H1 (cell line): ENCODE measurements around the gene DHX9. TPM values are rescaled to one million over a fixed set of nuclear protein-coding genes. Genes with fewer than 3 reads are reported as not detected.

ENCODE experiments used
- CTCF ChIA-PET: fragments of 300-600 bp; sonication (Branson Sonifier 250); formaldehyde crosslinking; loops from one replicate; lab custom pipeline; 2021; ENCODE audit not compliant: partially characterized antibody; lab: Charles Lee
- POLR2A ChIA-PET: fragments of 300-600 bp; sonication (Branson Sonifier 250); formaldehyde crosslinking; loops from one replicate; lab custom pipeline; 2021; ENCODE audit warnings: inconsistent platforms; ENCODE audit not compliant: partially characterized antibody; lab: Charles Lee
- DNase-seq, 2 experiments: peaks; one replicate each; pipeline versions ENCODE4 v3.0.0 to v3.0.0-alpha.2; 2010 to 2022; ENCODE audit warnings: low spot score in 2 of 2, low read depth in 1 of 2, mixed read lengths in 1 of 2
- FAIRE-seq: peaks from 2 replicates; lab custom pipeline; 2011; peaks lifted over from hg19 to GRCh38; lab: Jason Lieb, UNC
- H2AFZ ChIP-seq: 2 replicates; pipeline ENCODE4 v1.8.1; 2012; ENCODE audit warnings: low read length, inconsistent platforms
- H2AK5ac ChIP-seq: 2 replicates; pipeline ENCODE4 v1.6.1; 2013; ENCODE audit warnings: low read depth, low read length
- H2BK120ac ChIP-seq: replicated peaks from 2 replicates; pipeline ENCODE3; 2013; ENCODE audit warnings: low read depth, low read length, inconsistent platforms
- H2BK12ac ChIP-seq: 2 replicates; pipeline ENCODE4 v1.6.1; 2013; ENCODE audit warnings: low read depth, low read length
- H2BK15ac ChIP-seq: 2 replicates; pipeline ENCODE4 v1.6.1; 2013; ENCODE audit warnings: low read length
- H2BK20ac ChIP-seq: 2 replicates; pipeline ENCODE4 v1.6.1; 2013; ENCODE audit warnings: low read length
- H2BK5ac ChIP-seq: 2 replicates; pipeline ENCODE4 v1.6.1; 2013; ENCODE audit warnings: low read depth, low read length
- H3K14ac ChIP-seq: 2 replicates; pipeline ENCODE4 v1.6.1; 2013; ENCODE audit warnings: inconsistent platforms; ENCODE audit not compliant: insufficient read length
- H3K18ac ChIP-seq: 2 replicates; pipeline ENCODE4 v1.6.1; 2013; ENCODE audit warnings: low read length; ENCODE audit errors: extremely low read depth
- H3K23ac ChIP-seq: 2 replicates; pipeline ENCODE4 v1.6.1; 2013; ENCODE audit warnings: inconsistent platforms; ENCODE audit not compliant: insufficient read length
- H3K23me2 ChIP-seq: 2 replicates; pipeline ENCODE4 v1.6.1; 2013; ENCODE audit warnings: low read depth, low read length
- H3K27ac ChIP-seq: 2 replicates; pipeline ENCODE4 v1.6.1; 2011; ENCODE audit warnings: low read depth, low read length, inconsistent platforms
- H3K27me3 ChIP-seq, 4 experiments: replicated peaks in 1 of 4; 1 replicate in 1 of 4; 2 replicates in 3 of 4; pipeline versions ENCODE4 v1.6.1 to v1.8.1; 2011 to 2013; ENCODE audit warnings: low read length in 3 of 4, mild to moderate bottlenecking in 3 of 4, inconsistent platforms in 2 of 4, mixed read lengths in 2 of 4, moderate library complexity in 1 of 4; ENCODE audit not compliant: control insufficient read depth in 3 of 4, insufficient read depth in 3 of 4; ENCODE audit errors: extremely low read depth in 1 of 4
- H3K36me3 ChIP-seq, 4 experiments: 2 replicates each; pipeline versions ENCODE4 v1.6.1 to v1.8.1; 2011 to 2013; ENCODE audit warnings: mild to moderate bottlenecking in 4 of 4, low read length in 3 of 4, moderate library complexity in 2 of 4, control low read depth in 1 of 4, inconsistent platforms in 1 of 4; ENCODE audit not compliant: insufficient read depth in 4 of 4, control insufficient read depth in 2 of 4
- H3K4ac ChIP-seq: replicated peaks from 2 replicates; pipeline ENCODE3; 2013; ENCODE audit warnings: low read length, low read depth, mixed read lengths, inconsistent platforms; ENCODE audit not compliant: insufficient read length
- H3K4me1 ChIP-seq, 4 experiments: replicated peaks in 1 of 4; 1 replicate in 1 of 4; 2 replicates in 3 of 4; pipeline versions ENCODE4 v1.6.1 to v1.8.1; 2011 to 2013; ENCODE audit warnings: low read length in 3 of 4, inconsistent platforms in 2 of 4, mixed read lengths in 1 of 4; ENCODE audit not compliant: insufficient read depth in 4 of 4, control insufficient read depth in 3 of 4
- H3K4me2 ChIP-seq, 2 experiments: 2 replicates each; pipeline versions ENCODE4 v1.6.1 to v1.8.1; 2011 to 2013; ENCODE audit warnings: low read depth in 2 of 2, low read length in 2 of 2, control low read depth in 1 of 2, inconsistent platforms in 1 of 2, mild to moderate bottlenecking in 1 of 2; ENCODE audit not compliant: insufficient read depth in 1 of 2
- H3K4me3 ChIP-seq, 4 experiments: fragments of 200-600, 300-600 bp in 1 of 4; sonication (generic), shearing (Covaris generic), sonication (Bioruptor Twin) in 1 of 4; 2 replicates each; pipeline versions ENCODE4 v1.5.1 to v1.8.1; 2011 to 2016; ENCODE audit warnings: low read length in 4 of 4, low read depth in 3 of 4, control low read depth in 2 of 4, inconsistent platforms in 2 of 4, mild to moderate bottlenecking in 2 of 4, mixed read lengths in 1 of 4, moderate library complexity in 1 of 4; ENCODE audit not compliant: insufficient read depth in 2 of 4; ENCODE audit errors: extremely low read depth in 1 of 4
- H3K56ac ChIP-seq: replicated peaks from 2 replicates; pipeline ENCODE3; 2013; ENCODE audit warnings: low read depth, mild to moderate bottlenecking, mixed read lengths, low read length, inconsistent platforms; ENCODE audit not compliant: insufficient read length
- H3K79me1 ChIP-seq: 2 replicates; pipeline ENCODE4 v1.6.1; 2013; ENCODE audit warnings: low read depth, low read length, control low read depth
- H3K79me2 ChIP-seq, 2 experiments: 2 replicates each; pipeline versions ENCODE4 v1.6.1 to v1.8.1; 2012 to 2013; ENCODE audit warnings: low read length in 2 of 2, mild to moderate bottlenecking in 2 of 2, inconsistent platforms in 1 of 2; ENCODE audit not compliant: insufficient read depth in 2 of 2, control insufficient read depth in 1 of 2
- H3K9ac ChIP-seq, 4 experiments: replicated peaks in 1 of 4; 1 replicate in 1 of 4; 2 replicates in 3 of 4; pipeline versions ENCODE4 v1.6.1 to v1.8.1; 2011 to 2013; ENCODE audit warnings: low read depth in 3 of 4, low read length in 3 of 4, control low read depth in 2 of 4, mild to moderate bottlenecking in 2 of 4, moderate library complexity in 2 of 4, inconsistent platforms in 1 of 4; ENCODE audit errors: extremely low read depth in 1 of 4
- H3K9me3 ChIP-seq, 2 experiments: 2 replicates each; pipeline versions ENCODE4 v1.6.1 to v1.8.1; 2012 to 2013; ENCODE audit warnings: mild to moderate bottlenecking in 2 of 2, moderate library complexity in 2 of 2, control low read depth in 1 of 2, inconsistent platforms in 1 of 2, low read depth in 1 of 2, low read length in 1 of 2, mixed read lengths in 1 of 2; ENCODE audit not compliant: insufficient read depth in 2 of 2
- H4K20me1 ChIP-seq, 2 experiments: replicated peaks in 1 of 2; 2 replicates each; pipeline versions ENCODE3 to v1.8.1; 2011 to 2013; ENCODE audit warnings: inconsistent platforms in 2 of 2, low read length in 2 of 2, mild to moderate bottlenecking in 1 of 2; ENCODE audit not compliant: insufficient read depth in 2 of 2, control insufficient read depth in 1 of 2
- H4K5ac ChIP-seq: 2 replicates; pipeline ENCODE4 v1.6.1; 2013; ENCODE audit warnings: low read length, low read depth, mixed read lengths, inconsistent platforms; ENCODE audit not compliant: insufficient read length
- H4K8ac ChIP-seq: 2 replicates; pipeline ENCODE4 v1.8.0; 2013; ENCODE audit warnings: mild to moderate bottlenecking, moderate library complexity, low read length, inconsistent platforms; ENCODE audit not compliant: insufficient read depth; ENCODE audit errors: extremely low read depth
- H4K91ac ChIP-seq: replicated peaks from 2 replicates; pipeline ENCODE3; 2013; ENCODE audit warnings: low read length, mixed read lengths, inconsistent platforms; ENCODE audit not compliant: insufficient read length
- ASH2L ChIP-seq: fragments of 200-600, 300-600 bp; sonication (generic); IDR thresholded peaks from one replicate; pipeline ENCODE4 v1.7.1; 2017; ENCODE audit warnings: low read length
- CTBP2 ChIP-seq: IDR thresholded peaks from 2 replicates; pipeline ENCODE4 v1.7.0; 2011; ENCODE audit warnings: borderline replicate concordance, mild to moderate bottlenecking, moderate library complexity, mixed read lengths, low read length; ENCODE audit not compliant: insufficient read depth, insufficient read length
- EP300 ChIP-seq, 2 experiments: IDR thresholded peaks; 1 replicate in 1 of 2; 2 replicates in 1 of 2; pipeline ENCODE4 v1.6.1; 2011 to 2012; ENCODE audit warnings: low read depth in 2 of 2, low read length in 2 of 2, mild to moderate bottlenecking in 2 of 2, borderline replicate concordance in 1 of 2, inconsistent platforms in 1 of 2, moderate library complexity in 1 of 2
- HDAC2 ChIP-seq, 2 experiments: fragments of 300-600 bp in 1 of 2; sonication (generic) in 1 of 2; IDR thresholded peaks; 2 replicates each; pipeline ENCODE4 v1.6.1; 2011 to 2012; ENCODE audit warnings: low read depth in 2 of 2, low read length in 2 of 2, mild to moderate bottlenecking in 2 of 2, moderate library complexity in 2 of 2, borderline replicate concordance in 1 of 2, inconsistent platforms in 1 of 2
- KDM4A ChIP-seq: IDR thresholded peaks from one replicate; pipeline ENCODE4 v1.7.1; 2012; ENCODE audit warnings: low read depth, mild to moderate bottlenecking, moderate library complexity, low read length, inconsistent platforms; ENCODE audit not compliant: severe bottlenecking
- RAD21 ChIP-seq, 2 experiments: IDR thresholded peaks in 1 of 2; conservative IDR thresholded peaks in 1 of 2; 2 replicates each; pipeline ENCODE4 v1.6.1; 2011; ENCODE audit warnings: low read depth in 2 of 2, low read length in 2 of 2, improper control_type of control experiment in 1 of 2, inconsistent platforms in 1 of 2, mild to moderate bottlenecking in 1 of 2, moderate library complexity in 1 of 2
- RFX5 ChIP-seq: IDR thresholded peaks from 2 replicates; pipeline ENCODE4 v1.6.1; 2011; ENCODE audit warnings: low read depth, low read length, improper control_type of control experiment, borderline replicate concordance
- SAP30 ChIP-seq: fragments of 300-600 bp; sonication (generic); IDR thresholded peaks from 2 replicates; pipeline ENCODE4 v1.7.1; 2012; ENCODE audit warnings: low read length, moderate library complexity, mild to moderate bottlenecking, inconsistent platforms; ENCODE audit not compliant: insufficient read depth, insufficient replicate concordance
- SP2 ChIP-seq: IDR thresholded peaks from 2 replicates; pipeline ENCODE4 v1.6.1; 2012; ENCODE audit warnings: mild to moderate bottlenecking, low read length, inconsistent platforms
- WGBS, 2 experiments: shearing (Covaris generic) in 1 of 2; methylation state at CpG; one replicate each; pipeline versions ENCODE4 v1.1.6 to v1.1.7; 2013 to 2015; ENCODE audit warnings: low lambda C conversion rate in 2 of 2, mixed read lengths in 2 of 2, inconsistent platforms in 1 of 2, low coverage in 1 of 2, missing lambda C conversion rate in 1 of 2; ENCODE audit not compliant: insufficient replicate concordance in 2 of 2, insufficient coverage in 1 of 2, insufficient read length in 1 of 2; ENCODE audit errors: extremely low coverage in 1 of 2, missing lambda C conversion rate in 1 of 2; 5-methylcytosine and 5-hydroxymethylcytosine counted together
- polyA plus RNA-seq, 7 experiments: library from polyadenylated mRNA; depleted of rRNA in 3 of 7; stranded (reverse) in 5 of 7; unstranded in 2 of 7; fragments of >200 nt in 5 of 7; fragments of 200-250 nt in 2 of 7; gene quantifications; 1 replicate in 5 of 7; 2 replicates in 1 of 7; 4 replicates in 1 of 7; pipeline versions ENCODE4 v1.2.1 to v1.2.3, GENCODE V29; 2011 to 2013; ENCODE audit warnings: missing spikeins in 2 of 7, mixed read lengths in 2 of 7
- total RNA-seq: library from RNA; stranded (reverse); fragmentation: NEBNext Ultra II Directional; extraction: Animal tissue kit (Norgen Biotek cat#: 25700); gene quantifications from 2 replicates; pipeline ENCODE4 v1.2.1, GENCODE V29; 2021
- TF ChIP-seq, protein P1 (sequence below), 3 experiments: IDR thresholded peaks; 1 replicate in 2 of 3; 2 replicates in 1 of 3; pipeline versions ENCODE4 v1.5.1 to v1.6.1; 2011; ENCODE audit warnings: low read length in 3 of 3, mild to moderate bottlenecking in 3 of 3, inconsistent platforms in 2 of 3, low read depth in 1 of 3, moderate library complexity in 1 of 3; ENCODE audit not compliant: insufficient read depth in 1 of 3; ENCODE audit errors: control extremely low read depth in 1 of 3

The DHX9 gene
- total and polyA plus RNA-seq, 2 of the 8 experiments (the other 6 are each of a cell fraction or from before 2014, with no cell fraction given), result 153 to 333 TPM

DNA sequence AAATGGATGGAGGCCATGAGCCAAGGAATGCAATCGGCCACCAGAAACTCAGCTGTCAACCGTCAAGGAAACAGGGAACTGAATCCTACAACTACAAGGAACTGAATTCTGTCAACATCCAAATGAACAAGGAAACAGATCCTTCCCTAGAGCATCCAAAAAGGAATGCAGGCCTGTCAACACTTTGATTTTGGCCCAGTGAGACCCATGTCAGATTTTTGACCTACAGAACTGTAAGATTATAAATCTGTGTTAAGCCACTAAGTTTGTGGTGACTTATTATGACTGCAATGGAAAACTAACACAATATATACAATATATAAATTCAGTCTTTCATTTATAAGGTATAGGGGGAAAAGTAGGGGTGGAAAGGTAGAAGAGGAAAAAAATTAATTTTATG, 58.5 kb downstream of the DHX9 start:
- Histone ChIP-seq H3K36me3 (no peaks in the 10 kb centered on the region), H3K27ac (no peak overlapping the region), H3K4me3 (no peak overlapping the region), H2BK12ac (no peak overlapping the region), H4K5ac (no peak overlapping the region), H3K4me1 (no peaks in the 10 kb centered on the region), H4K20me1 (no peaks in the 10 kb centered on the region), H3K23ac (no peak overlapping the region), H2BK20ac (no peak overlapping the region), H4K91ac (no peak overlapping the region), H3K4ac (no peak overlapping the region), H2AFZ (peak overlapping the region; percentile 77; the same call in 1 of the 2 replicates), H2BK5ac (no peak overlapping the region), H3K79me1 (no peaks in the 10 kb centered on the region), H3K79me2 (no peaks in the 10 kb centered on the region), H3K4me2 (no peak overlapping the region), H2AK5ac (no peak overlapping the region), H3K14ac (no peak overlapping the region), H3K18ac (no peak overlapping the region), H3K23me2 (no peaks in the 10 kb centered on the region), H2BK120ac (no peak overlapping the region), H4K8ac (no peak overlapping the region), H3K56ac (no peak overlapping the region), H3K27me3 (no peaks in the 10 kb centered on the region), H3K9me3 (no peaks in the 10 kb centered on the region; a peak in 1 of 4 replicates), H3K9ac (no peak overlapping the region), H2BK15ac (no peak overlapping the region)
- WGBS, 2 experiments, result 91% methylated on average over 2 of the region's 2 CpGs; no CpG with 5 or more reads in 1 of the 2 experiments
- ChIA-PET CTCF (no interaction called here), POLR2A (interaction anchor here (0.9 kb wide), 1 partner anchor 506 kb away, joined by 3 read pairs; the partner anchor contains the start of gene GLUL)
- FAIRE-seq (no peak), DNase-seq (no peak)
- no peak for TF ChIP-seq SP2
- no peak for TF ChIP-seq EP300 (IDR thresholded peaks at IDR 0.05; ENCODE audit: borderline replicate concordance in 1 of 2, low read depth in 2 of 2, low read length in 2 of 2)
- TF ChIP-seq RFX5, result no peak
- no peak for TF ChIP-seq RAD21 (IDR thresholded peaks at IDR 0.05 in 1 of 2, conservative IDR thresholded peaks at IDR 0.05 in 1 of 2; ENCODE audit: low read depth in 2 of 2, low read length in 2 of 2)
- no peak for TF ChIP-seq SAP30
- no peak for TF ChIP-seq HDAC2 (IDR thresholded peaks at IDR 0.05; ENCODE audit: borderline replicate concordance in 1 of 2, low read depth in 2 of 2, low read length in 2 of 2)
- TF ChIP-seq CTBP2, result no peak
- TF ChIP-seq, protein P1, sequence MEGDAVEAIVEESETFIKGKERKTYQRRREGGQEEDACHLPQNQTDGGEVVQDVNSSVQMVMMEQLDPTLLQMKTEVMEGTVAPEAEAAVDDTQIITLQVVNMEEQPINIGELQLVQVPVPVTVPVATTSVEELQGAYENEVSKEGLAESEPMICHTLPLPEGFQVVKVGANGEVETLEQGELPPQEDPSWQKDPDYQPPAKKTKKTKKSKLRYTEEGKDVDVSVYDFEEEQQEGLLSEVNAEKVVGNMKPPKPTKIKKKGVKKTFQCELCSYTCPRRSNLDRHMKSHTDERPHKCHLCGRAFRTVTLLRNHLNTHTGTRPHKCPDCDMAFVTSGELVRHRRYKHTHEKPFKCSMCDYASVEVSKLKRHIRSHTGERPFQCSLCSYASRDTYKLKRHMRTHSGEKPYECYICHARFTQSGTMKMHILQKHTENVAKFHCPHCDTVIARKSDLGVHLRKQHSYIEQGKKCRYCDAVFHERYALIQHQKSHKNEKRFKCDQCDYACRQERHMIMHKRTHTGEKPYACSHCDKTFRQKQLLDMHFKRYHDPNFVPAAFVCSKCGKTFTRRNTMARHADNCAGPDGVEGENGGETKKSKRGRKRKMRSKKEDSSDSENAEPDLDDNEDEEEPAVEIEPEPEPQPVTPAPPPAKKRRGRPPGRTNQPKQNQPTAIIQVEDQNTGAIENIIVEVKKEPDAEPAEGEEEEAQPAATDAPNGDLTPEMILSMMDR (IDR thresholded peaks at IDR 0.05; ENCODE audit: control extremely low read depth in 1 of 3, insufficient read depth in 1 of 3, low read depth in 1 of 3, low read length in 3 of 3), result no peak
- TF ChIP-seq ASH2L, result no peak
- no peak for TF ChIP-seq KDM4A
